ENCODE data around the gene CD300A.

DNA sequence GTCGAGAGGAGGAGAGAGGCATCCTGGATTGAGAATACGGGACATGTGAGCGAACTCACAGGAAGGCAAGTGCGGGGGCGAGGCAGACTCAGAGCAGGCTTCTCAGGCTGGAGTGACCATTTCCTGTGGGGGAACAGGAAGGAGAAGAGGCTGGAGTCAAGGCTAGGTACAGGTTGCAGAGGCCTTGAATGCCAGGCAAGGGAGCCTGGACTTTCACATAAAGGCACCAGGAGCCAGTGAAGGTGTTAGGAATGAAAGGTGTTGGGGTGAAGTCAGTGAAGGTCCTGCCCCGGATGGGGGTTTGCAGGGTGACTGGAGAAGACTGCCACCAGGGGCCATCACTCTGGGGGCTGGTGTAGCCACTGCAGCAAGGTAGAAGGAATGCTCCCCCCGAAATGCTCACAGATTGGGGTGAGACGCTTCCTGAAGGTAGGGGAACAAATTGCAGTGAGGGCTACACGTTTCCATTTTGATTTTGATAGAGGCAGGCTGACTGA, 39.8 kb upstream of the CD300A start:
- TF ChIP-seq, protein P1, sequence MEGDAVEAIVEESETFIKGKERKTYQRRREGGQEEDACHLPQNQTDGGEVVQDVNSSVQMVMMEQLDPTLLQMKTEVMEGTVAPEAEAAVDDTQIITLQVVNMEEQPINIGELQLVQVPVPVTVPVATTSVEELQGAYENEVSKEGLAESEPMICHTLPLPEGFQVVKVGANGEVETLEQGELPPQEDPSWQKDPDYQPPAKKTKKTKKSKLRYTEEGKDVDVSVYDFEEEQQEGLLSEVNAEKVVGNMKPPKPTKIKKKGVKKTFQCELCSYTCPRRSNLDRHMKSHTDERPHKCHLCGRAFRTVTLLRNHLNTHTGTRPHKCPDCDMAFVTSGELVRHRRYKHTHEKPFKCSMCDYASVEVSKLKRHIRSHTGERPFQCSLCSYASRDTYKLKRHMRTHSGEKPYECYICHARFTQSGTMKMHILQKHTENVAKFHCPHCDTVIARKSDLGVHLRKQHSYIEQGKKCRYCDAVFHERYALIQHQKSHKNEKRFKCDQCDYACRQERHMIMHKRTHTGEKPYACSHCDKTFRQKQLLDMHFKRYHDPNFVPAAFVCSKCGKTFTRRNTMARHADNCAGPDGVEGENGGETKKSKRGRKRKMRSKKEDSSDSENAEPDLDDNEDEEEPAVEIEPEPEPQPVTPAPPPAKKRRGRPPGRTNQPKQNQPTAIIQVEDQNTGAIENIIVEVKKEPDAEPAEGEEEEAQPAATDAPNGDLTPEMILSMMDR (conservative IDR thresholded peaks at IDR 0.05; ENCODE audit: low read depth, low read length), result no peak
- TF ChIP-seq EZH2 (IDR thresholded peaks at IDR 0.05; ENCODE audit: low read length, unreplicated experiment), result no peak
